Activated effector memory CD4-positive, alpha-beta T cell treated with anti-CD3 and anti-CD28 coated beads, Interleukin-2, amount 50 U/mL, for 16 hours (primary cell): ENCODE measurements around the gene FNDC3B.

Source experiments
- DNase-seq: peaks from one replicate; pipeline ENCODE4 v3.0.0-alpha.2; 2020

The FNDC3B gene

GRCh38 chr3:172379372-172379771, 340.0 kb downstream of the FNDC3B start:
- DNase-seq: no peak

- DNase-seq: no peak
Measured at GRCh38 chr3:172380632-172381031, 341.3 kb downstream of the FNDC3B start.

GRCh38 chr3:172383306-172383796, 344.0 kb downstream of the FNDC3B start:
- DNase-seq: no peak

- DNase-seq: no peak
Measured at GRCh38 chr3:172384836-172385235, 345.5 kb downstream of the FNDC3B start.

DNA sequence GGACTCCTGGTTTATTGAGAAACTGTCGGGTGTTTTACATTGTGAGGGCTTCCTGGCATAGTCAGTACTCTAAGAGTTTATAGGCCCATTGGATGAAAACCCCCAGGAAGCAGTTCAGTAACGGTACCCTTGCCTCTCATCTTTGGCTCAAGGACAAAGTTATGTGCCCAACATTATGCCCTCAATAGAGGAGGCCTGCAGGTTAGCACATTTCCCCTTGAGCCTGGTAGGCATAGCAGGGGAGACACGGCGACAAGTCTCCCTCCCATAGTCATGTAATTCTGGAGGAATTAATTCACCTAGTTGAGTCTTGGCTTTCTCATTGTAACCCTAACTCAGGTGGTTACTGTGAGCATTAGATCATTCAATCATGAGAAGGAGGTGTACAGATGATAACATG, 348.4 kb downstream of the FNDC3B start:
- DNase-seq: no peak

GRCh38 chr3:172388412-172389078, 349.2 kb downstream of the FNDC3B start:
- no peak for DNase-seq

- DNase-seq: no peak
Measured at GRCh38 chr3:172390792-172391191, 351.4 kb downstream of the FNDC3B start.

- no peak for DNase-seq
Measured at GRCh38 chr3:172391592-172392302, 352.4 kb downstream of the FNDC3B start.

DNA sequence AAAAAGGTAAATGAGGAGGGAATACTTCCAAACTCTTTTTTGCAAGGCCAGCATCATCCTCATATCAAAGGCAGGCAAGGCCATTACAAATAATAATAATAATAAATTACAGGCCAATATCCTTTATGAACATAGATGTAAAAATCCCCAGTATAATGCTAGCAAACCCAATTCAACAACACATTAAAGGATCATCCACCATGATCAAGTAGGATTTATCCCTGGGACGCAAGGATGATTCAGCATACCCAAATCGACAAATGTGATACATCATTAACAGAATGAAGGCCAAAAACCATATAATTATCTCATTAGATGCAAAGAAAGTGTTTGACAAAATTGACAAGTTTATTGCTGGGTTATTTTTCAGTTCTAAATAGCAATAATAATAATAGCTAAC, 355.3 kb downstream of the FNDC3B start:
- no peak for DNase-seq

- no peak for DNase-seq
Measured at GRCh38 chr3:172396400-172396799, 357.0 kb downstream of the FNDC3B start.

DNA sequence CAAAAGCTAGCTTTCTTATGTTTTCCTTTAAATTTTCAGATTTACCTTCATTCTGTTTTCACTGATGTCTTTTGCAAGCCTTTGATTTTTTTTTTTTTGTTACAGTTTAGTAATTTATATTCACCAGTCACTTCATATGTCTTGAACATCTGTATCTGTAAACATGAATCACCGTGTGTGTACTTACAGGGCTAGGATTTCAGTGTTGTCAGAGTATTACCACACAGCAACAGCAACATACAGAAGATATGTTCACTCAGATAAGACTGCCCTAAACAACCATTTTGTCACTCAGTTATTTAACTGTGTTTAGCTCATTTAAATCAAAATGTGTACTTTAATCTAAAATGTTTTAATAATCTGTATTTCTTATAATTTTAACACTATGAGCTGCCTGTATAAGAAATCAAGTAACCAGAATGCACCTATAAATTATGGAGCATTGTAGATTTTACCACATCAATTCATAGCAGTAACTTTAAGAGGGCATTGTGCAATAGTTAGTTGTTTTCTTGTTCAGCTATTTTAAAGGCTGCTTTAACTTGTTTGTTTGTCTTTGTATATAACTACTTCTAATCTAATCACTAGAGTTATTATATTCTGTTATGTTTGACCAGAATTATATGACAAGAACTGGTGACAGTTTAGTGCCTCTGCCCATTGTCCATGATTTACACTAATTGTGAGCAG, 358.5 kb downstream of the FNDC3B start:
- DNase-seq: no peak

GRCh38 chr3:172398484-172398883, 359.1 kb downstream of the FNDC3B start:
- DNase-seq: no peak

GRCh38 chr3:172402090-172402489, 362.7 kb downstream of the FNDC3B start:
- no peak for DNase-seq

GRCh38 chr3:172402892-172403643, 363.7 kb downstream of the FNDC3B start:
- DNase-seq: no peak

DNA sequence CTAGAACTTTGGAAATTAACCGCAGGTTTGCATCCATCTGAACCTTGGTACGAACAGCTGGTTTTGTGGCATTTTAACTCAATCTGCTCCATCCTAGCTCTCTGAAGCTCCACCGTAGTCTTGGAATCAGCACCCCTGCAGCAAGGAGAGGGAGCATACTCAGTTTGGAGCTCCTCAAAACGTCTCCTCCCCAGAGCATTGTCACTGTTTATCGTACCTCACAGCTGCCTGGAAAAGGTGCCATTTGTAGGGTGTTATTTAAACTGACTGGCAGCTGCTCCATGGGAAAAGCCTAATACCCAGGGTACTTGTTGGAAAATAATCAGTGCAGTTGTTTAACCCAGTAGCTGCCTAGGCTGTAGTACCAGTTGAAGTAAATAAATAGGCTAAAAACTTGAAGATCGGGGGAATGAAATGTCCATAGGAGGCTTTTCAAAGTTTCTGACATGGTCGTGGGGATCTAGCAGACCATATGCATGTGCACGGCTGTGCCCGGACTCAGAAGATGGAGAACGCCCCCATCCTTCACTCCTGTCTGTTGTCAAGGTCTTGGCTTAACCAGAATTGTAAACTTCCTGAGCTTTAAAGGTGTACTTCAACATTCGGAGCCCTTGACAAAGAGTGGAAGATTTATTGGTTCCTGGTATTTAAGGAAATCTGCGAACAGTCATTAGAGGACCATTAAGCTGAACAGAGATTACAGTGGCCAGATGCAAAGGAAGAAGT, 365.0 kb downstream of the FNDC3B start:
- no peak for DNase-seq

GRCh38 chr3:172405914-172406313, 366.5 kb downstream of the FNDC3B start:
- DNase-seq: no peak

DNA sequence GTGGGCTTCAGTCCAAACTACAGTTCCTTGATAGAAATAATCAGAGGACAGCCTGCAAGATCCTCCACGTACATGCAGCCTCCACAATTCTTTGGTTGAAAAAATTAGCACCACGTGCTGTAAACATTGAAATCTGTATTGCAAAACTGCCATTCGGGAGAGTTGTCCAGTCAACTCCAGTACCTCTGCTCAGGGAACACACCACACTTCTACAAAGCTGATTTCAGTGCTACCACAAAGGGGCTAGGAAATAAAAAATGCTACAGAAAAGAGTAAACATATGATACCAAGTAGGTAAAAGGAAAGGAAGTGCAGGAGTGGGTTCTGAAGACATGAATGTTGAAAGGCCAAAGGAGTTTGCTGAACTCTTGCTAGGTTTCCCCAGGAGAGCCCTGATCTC, 368.5 kb downstream of the FNDC3B start:
- DNase-seq: no peak

- no peak for DNase-seq
Measured at GRCh38 chr3:172410702-172411477, 371.5 kb downstream of the FNDC3B start.

DNA sequence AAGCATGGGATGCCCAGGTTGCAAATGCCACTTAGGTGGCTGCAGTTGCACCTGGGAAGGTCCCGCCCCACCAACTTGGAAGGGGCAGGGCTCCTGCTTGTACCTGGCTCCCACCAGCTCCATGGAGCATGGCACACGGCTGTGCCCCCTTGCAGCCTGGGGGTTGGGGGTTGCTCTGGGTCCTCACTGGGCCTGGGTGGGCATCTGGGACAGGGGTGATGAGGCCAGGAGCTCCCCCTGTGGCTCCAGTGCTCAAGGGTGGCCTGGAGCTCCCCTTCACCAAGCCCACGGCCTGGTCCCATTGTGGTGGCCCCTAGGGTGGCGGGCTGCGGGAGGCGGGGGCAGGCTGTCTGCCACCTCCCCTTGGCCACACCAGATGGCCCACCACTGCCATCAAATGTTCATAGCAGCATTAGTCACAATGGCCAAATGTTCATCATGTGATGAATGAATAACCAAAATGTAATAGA, 372.1 kb downstream of the FNDC3B start:
- no peak for DNase-seq

DNA sequence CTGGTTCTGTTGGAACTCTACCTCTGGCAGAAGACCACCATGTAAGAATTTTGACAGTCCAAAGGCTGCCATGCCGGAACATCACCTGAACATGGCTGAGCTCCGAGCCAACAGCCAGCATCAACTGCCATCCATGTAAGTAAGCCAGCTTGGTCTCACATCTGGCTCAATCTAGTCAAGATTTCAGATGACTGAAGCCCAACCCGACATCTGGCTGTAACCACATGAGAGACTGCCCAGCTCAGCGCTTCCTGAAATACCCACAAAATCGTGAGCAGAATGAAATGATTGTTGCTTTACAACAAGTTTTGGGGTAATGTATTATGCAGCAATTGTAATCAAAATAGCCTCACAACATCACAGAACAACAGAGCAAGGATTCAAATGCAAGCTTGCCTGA, 375.9 kb downstream of the FNDC3B start:
- no peak for DNase-seq

GRCh38 chr3:172437713-172438112, 398.3 kb downstream of the FNDC3B start:
- DNase-seq: no peak

GRCh38 chr3:172438186-172438585, 398.8 kb downstream of the FNDC3B start:
- DNase-seq: no peak
